ENCODE results near the gene PDGFB. TPM values are rescaled to one million over a fixed set of nuclear protein-coding genes. Genes with fewer than 3 reads are reported as not detected.

Gene PDGFB
- total RNA-seq, 2 donors from 2014 or later, result 10.8 to 12.6 TPM

DNA sequence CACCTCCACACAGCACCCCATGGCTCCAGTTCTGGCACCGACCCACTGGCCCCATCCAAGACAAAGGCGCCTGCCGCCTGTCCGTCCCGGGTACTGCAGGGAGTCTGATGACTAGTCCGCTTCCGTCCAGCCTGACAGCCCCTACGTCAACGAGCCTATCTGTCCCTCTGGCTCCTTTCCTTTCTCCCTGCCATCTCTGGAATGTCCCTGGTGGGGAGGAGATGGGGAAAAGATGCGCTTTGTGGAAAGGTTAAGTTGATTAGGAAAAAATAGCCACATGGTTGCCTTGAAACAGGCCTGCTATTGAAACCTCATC lies 10.4 kb downstream of the PDGFB start:
- Histone ChIP-seq H3K27me3 (replicated peaks; ENCODE audit: insufficient read depth) (no peaks in the 10 kb centered on the region), H3K4me1 (ENCODE audit: control insufficient read depth in 1 of 2, low read depth in 2 of 2) (peaks cover 16 to 29% of the 10 kb centered on the region in 2 donors), H3K9me3 (no peaks in the 10 kb centered on the region), H3K36me3 (no peaks in the 10 kb centered on the region), H3K27ac (no peak overlapping the region), H3K4me3 (no peak overlapping the region)
- ATAC-seq (ENCODE audit: insufficient number of reproducible peaks, low FRiP score, low read depth) (no peak), DNase-seq (ENCODE audit: low spot score) (no peak)
- TF ChIP-seq, protein P1, sequence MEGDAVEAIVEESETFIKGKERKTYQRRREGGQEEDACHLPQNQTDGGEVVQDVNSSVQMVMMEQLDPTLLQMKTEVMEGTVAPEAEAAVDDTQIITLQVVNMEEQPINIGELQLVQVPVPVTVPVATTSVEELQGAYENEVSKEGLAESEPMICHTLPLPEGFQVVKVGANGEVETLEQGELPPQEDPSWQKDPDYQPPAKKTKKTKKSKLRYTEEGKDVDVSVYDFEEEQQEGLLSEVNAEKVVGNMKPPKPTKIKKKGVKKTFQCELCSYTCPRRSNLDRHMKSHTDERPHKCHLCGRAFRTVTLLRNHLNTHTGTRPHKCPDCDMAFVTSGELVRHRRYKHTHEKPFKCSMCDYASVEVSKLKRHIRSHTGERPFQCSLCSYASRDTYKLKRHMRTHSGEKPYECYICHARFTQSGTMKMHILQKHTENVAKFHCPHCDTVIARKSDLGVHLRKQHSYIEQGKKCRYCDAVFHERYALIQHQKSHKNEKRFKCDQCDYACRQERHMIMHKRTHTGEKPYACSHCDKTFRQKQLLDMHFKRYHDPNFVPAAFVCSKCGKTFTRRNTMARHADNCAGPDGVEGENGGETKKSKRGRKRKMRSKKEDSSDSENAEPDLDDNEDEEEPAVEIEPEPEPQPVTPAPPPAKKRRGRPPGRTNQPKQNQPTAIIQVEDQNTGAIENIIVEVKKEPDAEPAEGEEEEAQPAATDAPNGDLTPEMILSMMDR (IDR thresholded peaks at IDR 0.05), result no peak

DNA sequence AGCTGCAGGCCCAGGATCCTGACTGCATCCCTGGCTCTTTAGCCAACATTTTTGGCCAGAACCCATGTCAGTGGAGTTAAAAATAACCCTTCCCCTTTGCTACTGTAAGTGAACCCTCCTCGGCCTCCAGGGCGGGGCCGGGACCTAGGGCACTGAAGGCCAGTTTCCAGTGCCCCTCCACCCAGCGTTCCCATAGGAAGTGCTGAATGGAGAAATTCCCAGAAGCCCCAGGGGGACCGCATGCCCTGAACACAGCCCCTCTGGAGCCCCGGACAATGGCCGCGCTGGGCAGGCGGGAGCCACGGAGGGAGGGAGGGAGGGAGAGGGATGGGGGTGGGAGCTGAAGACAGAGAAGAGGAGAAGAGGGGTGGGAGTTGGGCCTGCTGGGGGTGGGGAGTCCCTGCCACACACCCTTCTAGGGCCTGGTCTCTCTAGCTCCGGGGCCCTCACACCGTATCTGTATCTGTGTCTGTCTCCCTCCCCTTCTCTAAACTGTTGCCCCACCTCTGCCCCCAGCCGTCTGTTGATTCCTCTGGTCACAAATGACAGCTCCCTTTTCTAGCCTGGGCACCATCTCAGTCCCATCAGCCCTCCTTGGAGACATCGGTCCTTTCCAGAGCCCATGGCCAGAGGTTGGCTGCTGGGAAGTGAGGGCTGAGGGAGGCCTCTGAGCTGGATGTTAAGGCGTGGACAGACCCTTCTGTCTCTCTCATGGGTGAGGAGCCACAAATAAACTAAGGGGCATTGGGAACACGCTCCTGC lies 10.9 kb downstream of the PDGFB start:
- H3K4me1 ChIP-seq (ENCODE audit: control insufficient read depth in 1 of 2, low read depth in 2 of 2), result peaks cover 16 to 29% of the 10 kb centered on the region in 2 donors

DNA sequence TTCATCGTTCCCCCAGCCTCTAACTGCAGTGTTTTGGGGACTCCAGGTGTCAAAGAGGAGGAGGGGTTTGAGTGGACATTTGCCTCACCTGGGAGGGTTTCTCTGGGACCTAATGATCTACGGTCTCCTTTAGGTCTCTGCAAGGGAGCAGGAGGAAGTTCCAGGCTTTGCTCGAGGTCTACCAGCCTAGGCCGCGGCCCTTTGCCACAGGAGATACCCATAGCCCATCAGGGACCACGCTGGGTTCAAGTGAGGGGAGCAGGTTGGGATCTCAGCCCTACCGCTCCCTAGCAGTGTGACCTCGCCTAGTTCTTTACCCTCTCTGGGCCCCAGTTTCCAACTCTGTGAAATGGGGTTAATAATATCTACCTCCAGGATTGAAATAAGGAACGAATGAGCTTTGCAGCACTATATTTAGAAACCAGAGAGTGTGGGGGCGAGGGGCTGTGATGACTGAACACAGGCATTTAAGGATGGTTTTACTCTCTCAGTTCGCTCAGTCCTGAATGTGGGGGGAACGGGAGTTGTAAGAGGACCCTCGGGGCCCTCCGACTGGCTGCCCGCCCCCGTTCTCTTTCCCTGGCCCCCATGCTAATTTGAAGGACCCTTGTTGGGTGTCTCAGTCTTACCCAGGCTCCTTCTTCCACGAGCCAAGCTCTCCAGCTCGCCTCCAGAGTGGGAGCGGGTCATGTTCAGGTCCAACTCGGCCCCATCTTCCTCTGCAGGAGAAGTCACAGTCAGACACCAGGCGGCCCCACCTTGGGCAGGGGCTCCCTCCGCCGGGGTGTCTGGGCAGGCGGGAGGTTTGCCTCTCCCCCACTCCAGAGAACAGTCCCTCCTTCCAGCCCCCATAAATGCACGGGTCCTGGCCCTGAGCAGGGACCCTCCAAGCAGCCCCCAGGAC lies 11.7 kb downstream of the PDGFB start:
- TF ChIP-seq, protein P1 (IDR thresholded peaks at IDR 0.05), result no peak
- H3K27ac ChIP-seq, result no peak overlapping the region
- no peaks in the 10 kb centered on the region for H3K27me3 ChIP-seq (replicated peaks; ENCODE audit: insufficient read depth)
- H3K4me3 ChIP-seq, result no peak overlapping the region
- ATAC-seq (ENCODE audit: insufficient number of reproducible peaks, low FRiP score, low read depth), result no peak
- H3K4me1 ChIP-seq (ENCODE audit: control insufficient read depth in 1 of 2, low read depth in 2 of 2), result peaks cover 16 to 29% of the 10 kb centered on the region in 2 donors
- no peaks in the 10 kb centered on the region for H3K9me3 ChIP-seq
- no peaks in the 10 kb centered on the region for H3K36me3 ChIP-seq
- DNase-seq (ENCODE audit: low spot score), result no peak

More for the DNA sequence above, 10.9 kb downstream of the PDGFB start:
- no peak overlapping the region for H3K4me3 ChIP-seq
- H3K27ac ChIP-seq, result no peak overlapping the region
- DNase-seq (ENCODE audit: low spot score) (no peak), ATAC-seq (ENCODE audit: insufficient number of reproducible peaks, low FRiP score, low read depth) (no peak)
- no peaks in the 10 kb centered on the region for H3K27me3 ChIP-seq (replicated peaks; ENCODE audit: insufficient read depth)
- no peaks in the 10 kb centered on the region for H3K36me3 ChIP-seq
- TF ChIP-seq, protein P1 (IDR thresholded peaks at IDR 0.05), result no peak
- H3K9me3 ChIP-seq, result no peaks in the 10 kb centered on the region

DNA sequence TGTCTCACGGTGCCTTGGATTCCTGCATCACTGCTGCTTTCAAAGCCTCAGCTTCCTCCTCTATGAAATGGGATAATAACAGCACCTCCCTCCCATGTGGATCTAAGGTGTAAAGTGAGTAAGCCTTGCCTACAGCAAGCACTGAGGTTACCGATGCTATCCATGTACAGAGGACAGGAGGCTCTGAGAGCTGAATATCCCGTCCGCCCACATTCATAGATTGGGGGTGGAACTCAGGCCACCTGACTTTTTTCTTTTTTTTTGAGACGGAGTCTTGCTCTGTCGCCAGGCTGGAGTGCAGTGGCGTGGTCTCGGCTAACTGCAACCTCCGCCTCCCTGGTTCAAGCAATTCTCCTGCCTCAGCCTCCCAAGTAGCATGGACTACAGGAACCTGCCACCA lies 12.5 kb downstream of the PDGFB start:
- TF ChIP-seq, protein P1 (IDR thresholded peaks at IDR 0.05), result no peak
- peaks cover 12 to 29% of the 10 kb centered on the region in 2 donors for H3K4me1 ChIP-seq (ENCODE audit: control insufficient read depth in 1 of 2, low read depth in 2 of 2)

More for the DNA sequence above, 12.5 kb downstream of the PDGFB start:
- Histone ChIP-seq H3K9me3 (no peaks in the 10 kb centered on the region), H3K27ac (no peak overlapping the region), H3K4me3 (no peak overlapping the region), H3K36me3 (no peaks in the 10 kb centered on the region), H3K27me3 (replicated peaks; ENCODE audit: insufficient read depth) (no peaks in the 10 kb centered on the region)
- no peak for DNase-seq (ENCODE audit: low spot score)
- no peak for ATAC-seq (ENCODE audit: insufficient number of reproducible peaks, low FRiP score, low read depth)

All from thoracic aorta (tissue), 2 donors.